HG03571 (cell line): ENCODE data around the gene STMN1.

Source experiments
- ATAC-seq: cut with Tn5 transposase; IDR thresholded peaks from one replicate; pipeline ENCODE4 v1.9.1; 2021; ENCODE audit not compliant: unreplicated experiment

The STMN1 gene

DNA sequence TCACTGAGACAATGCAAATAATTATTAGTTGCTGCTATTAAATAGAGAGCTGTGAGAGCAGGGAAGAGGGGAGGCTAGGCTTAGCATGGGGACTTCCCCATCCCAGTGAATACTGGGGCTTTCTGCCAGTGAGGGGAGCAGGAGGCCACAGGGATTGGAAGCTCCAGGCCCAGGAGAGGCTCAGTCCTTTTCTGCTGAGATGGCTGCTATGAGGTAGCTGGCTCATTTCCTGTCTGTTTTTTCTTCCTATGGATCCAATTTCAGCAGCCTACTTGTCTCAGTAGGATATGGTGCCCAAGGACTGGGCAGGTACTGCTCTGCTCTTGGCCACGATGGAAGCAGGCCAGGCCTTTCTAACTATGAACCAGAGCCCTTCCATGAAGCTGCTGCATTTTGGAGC lies 10.0 kb downstream of the STMN1 start:
- ATAC-seq: no peak

DNA sequence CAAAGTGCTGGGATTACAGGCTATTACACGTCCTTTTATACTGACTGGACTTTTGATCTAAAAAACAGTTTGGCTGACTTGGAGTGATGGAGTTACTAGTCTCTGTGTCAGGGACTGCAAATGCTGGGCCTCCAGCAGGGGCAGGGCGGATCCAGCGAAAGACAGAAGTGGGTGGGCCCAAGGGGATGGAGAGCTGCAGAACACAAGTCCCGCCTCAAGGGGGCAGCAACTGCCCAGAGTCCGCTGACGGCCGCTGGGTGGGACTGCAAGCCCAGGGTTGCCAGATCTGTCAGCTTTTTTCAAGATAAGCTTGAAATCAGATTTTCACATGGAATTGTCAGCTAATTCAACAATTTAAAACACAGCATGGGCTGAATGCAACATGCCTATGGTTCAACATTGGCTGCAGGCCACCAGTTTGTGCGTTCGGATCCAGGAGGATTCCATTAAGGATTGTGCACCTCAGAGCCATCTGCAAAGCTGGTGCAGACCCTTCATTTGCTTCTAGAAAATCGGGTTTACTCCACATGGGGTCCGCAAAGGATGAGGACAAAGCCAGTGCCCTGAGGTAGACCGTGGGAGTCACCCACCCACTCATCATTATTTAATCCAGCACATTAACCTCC lies 10.7 kb downstream of the STMN1 start:
- ATAC-seq: peak; percentile 82

DNA sequence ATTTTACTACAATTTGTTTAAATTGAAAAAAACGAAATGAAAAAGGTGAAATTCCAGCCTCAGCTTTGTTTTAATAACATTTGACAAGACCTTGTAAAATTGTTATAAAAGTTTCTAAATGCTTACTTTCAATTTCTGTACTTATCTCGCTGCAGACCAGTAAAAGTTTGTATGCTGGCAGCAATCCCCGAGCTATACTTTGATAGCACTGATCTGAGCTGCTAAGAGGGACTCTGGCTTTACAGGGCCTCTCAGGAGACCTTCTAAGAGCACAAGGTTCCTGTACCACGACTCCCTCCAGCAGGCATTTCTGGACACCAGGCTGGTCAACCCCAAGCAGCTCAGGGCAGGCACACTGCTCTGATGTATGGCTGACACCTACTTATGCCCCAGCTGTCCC lies 13.1 kb downstream of the STMN1 start:
- ATAC-seq: no peak

- ATAC-seq: no peak
Observed at GRCh38 chr1:25891606-25892005, 14.6 kb downstream of the STMN1 start.

DNA sequence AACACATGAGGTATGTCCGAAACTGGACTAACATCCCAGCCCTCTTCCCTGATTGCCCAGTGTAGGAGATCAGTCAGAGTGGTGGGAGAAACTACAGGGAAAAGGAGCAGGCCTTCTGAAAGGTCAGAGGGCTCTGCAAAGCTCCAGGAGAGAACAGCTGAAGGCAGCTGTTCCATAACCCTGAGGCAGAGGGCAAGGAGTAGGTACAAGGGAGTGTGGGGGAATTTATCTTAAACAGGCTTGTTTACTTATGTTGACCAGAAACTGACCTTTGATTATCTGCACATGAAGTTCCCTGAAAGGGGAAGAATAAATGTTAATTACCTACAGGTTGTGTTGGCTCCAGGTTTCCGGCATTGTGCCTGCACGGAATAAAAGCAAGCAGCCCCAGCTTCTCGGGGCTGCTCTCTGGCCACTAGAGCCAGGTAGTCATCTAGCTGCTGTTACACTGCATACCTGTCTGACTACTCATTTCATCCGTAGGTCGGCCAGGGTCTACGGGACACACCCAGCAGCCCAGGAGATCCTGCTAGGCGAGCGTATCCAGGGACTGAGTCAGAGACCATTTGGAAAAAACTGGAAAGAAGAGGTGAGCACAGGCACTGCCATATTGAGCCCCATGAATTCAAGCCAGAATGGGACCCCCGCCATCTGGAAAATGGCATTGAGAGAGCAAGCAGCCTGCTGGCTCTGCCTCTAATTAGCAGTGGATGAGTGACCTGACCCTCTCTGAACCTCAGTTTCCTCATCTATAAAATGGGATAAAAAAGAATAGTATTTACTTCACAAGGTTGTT lies 15.8 kb downstream of the STMN1 start:
- ATAC-seq: no peak

DNA sequence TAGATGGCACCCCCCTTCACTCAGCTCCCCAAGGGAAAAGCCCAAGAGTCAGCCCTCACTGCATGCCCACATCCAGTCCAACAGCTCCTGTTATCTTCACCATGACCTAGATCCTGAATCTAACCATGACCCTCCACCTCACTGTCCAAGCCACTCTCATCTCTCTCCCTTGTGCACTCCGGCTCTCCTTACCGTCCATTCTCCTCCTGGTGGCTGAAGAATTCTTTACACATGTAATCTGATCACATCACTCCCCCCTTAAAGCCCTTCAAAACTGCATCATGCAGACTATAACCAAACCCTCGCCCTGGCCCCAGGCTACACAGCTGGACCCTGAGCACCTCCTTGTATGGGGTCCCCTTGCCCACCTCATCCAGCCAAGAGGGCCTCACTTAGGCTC lies 16.7 kb downstream of the STMN1 start:
- ATAC-seq: no peak

GRCh38 chr1:25888426-25888987 lies 17.7 kb downstream of the STMN1 start:
- no peak for ATAC-seq

- no peak for ATAC-seq
Observed at GRCh38 chr1:25885602-25886001, 20.6 kb downstream of the STMN1 start.

GRCh38 chr1:25881266-25881665 lies 25.0 kb downstream of the STMN1 start:
- no peak for ATAC-seq

- no peak for ATAC-seq
Observed at GRCh38 chr1:25880518-25880917, 25.7 kb downstream of the STMN1 start.

GRCh38 chr1:25879675-25880074 lies 26.5 kb downstream of the STMN1 start:
- ATAC-seq: no peak

GRCh38 chr1:25878690-25879089 lies 27.5 kb downstream of the STMN1 start:
- no peak for ATAC-seq

GRCh38 chr1:25877155-25877554 lies 29.1 kb downstream of the STMN1 start:
- ATAC-seq: no peak

DNA sequence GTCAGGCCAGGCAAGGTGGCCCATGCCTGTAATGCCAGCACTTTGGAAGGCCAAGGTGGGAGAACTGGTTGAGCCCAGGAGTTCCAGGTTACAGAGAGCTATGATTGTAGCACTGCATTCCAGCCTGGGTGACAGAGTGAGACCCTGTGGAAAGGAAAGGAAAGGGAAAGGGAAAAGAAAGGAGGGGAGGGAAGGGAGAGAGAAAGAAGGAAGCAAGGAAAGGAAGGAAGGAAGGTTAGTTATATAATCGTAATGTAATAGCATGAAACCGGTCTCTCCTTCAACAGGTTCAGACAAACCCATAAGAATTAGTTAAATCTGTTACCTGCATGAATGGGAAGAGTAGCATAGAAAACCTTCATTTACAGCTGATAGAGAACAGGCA lies 29.5 kb downstream of the STMN1 start:
- ATAC-seq: no peak

DNA sequence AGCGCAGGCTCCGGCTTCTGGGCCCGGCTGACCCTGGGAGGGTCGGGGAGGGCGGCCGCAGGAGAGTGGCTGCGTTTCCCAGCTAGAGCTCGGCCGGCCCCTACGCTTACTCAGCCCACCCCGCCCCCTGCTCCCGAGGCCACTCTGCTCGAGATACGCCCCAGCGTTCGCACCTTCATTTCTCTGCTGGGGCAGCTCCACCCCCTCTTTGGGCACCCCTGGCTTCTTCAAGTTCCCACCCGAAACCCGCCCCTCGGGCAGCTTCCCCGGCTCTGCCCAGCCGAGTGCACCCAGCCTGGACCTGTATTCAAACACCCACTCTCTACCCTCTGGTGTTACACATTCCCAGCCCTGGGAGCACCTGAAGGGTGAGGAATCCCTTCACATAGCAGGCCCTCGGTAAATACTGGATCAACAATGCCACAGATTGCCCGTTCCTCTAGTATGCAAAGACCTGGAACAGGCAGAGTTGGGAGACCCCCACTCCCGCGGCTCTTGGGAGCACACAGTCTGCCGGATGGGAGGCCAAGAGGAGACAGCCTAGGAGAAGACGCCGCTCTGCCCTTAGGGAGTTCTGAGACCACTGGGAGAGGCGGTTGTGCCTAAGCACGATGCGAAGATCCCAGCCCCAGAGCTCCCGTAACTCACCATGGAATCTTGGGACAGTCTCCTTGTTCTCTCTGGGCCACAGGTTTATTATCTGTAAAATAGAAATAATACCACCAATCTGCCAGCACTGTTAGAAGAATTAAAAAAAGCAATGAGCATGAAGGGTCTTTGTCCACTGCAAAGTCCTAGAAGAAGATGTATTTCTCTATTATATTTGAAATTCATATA lies 30.1 kb downstream of the STMN1 start:
- peak; percentile 38 for ATAC-seq

DNA sequence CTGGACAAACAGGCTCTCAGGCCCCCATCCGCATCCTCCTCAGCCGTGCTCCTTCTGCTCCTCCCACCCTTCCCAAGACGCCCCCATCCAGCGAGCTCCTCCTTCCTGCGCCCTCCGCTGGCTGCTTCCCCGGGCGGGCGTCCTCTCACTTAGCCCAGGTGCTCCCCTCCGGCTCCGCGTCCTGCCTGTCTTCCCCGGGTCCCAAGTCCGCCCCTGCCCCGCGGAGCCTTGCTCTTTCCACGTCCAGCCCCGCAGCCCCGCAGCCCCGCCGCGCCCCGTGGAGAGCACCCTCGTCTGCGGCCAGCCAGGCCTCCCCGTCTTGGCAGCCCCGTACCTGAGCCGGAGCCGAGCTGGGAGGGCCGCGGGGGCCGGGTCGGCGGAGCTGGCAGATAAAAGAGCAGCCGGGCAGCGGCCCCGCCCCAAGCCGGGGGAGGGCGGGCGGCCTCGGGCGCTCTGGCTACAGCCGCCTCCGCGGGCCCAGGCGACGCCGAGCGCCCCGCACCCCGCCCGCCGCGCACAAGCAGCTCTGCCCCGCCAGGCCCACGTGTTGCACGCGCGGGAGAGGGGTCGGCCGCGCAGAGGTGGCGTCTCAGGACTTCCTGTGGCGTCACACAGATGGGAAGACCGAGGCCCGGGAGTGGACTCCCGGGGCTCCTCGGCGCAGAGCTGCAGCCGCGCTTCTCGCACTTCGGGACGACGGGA lies 30.9 kb downstream of the STMN1 start, which contains the start of gene PAQR7:
PAQR7 (minus strand) TSS at position 555 of the 702 bp plus-strand sequence. CDS start 11,869 bp downstream, outside the sequence.
- ATAC-seq: peak; percentile 44

GRCh38 chr1:25874635-25875153 lies 31.5 kb downstream of the STMN1 start:
- no peak for ATAC-seq

- ATAC-seq: no peak
Observed at GRCh38 chr1:25874209-25874608, 32.0 kb downstream of the STMN1 start.

DNA sequence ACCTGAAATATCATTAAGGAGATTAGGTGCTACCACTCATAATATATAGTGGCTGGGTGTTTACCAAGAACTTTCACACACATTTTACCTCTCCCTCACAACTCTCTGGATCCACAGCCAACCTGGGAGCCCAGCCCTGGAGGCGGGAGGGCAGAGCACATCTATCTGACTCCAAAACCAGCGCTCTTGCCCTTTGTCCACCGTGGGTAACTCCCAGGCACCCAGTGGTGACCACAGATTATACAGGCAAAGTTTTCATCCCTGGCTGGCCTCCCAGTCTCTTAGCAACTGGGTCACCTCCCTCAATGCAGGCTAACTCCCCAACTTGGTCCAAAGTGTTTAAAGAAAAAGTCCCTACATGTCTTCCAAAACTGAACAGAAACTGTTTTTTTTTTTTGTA lies 33.1 kb downstream of the STMN1 start:
- ATAC-seq: no peak

GRCh38 chr1:25872713-25873112 lies 33.5 kb downstream of the STMN1 start:
- no peak for ATAC-seq
